Measurements from ENCODE around the gene OPN1SW.

OPN1SW gene

DNA sequence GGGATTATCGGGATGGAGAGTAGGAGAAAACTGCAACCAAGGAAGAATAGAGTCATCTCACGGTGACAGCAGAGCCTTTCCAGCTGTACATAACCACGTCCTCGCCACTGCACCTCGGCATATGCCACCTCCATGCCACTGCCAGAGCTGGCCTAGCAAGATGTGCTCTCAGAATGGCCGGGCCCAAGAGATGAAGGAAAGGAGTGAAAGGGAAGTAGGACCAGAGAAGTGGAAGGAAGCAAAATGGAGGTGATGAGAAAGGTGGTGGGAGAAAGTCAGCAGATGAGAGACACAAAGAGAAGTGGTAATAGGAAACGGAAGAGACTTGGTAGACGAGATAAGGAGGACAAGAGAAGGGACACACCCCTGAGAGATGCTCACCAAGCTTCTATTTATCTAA lies 44.4 kb downstream of the OPN1SW start:
- no peak for DNase-seq

- DNase-seq, result no peak
Observed at GRCh38 chr7:128729494-128729893, 46.1 kb downstream of the OPN1SW start.

- no peak for DNase-seq
Observed at GRCh38 chr7:128728598-128728997, 47.0 kb downstream of the OPN1SW start.

DNA sequence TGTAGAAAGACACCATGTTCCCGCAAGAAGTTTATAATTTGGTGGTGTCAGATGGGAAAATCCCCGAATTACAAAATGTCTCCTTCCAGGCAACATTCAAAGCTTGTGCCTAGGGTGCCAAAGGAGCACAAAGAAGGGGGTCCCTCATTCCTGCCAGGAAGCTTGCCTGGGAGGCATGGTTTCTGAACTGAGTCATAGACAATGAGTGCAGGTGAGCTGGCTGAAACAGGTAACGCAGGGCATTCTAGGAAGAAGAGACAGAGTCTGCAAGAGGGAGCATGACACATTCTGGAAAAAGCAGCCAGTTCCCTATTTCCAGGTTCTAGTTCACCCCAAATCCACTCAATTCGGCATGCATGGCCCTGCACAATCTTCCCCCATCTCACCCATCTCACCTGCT lies 48.4 kb downstream of the OPN1SW start:
- DNase-seq, result no peak

- DNase-seq, result no peak
Observed at GRCh38 chr7:128726737-128727072, 48.9 kb downstream of the OPN1SW start.

DNA sequence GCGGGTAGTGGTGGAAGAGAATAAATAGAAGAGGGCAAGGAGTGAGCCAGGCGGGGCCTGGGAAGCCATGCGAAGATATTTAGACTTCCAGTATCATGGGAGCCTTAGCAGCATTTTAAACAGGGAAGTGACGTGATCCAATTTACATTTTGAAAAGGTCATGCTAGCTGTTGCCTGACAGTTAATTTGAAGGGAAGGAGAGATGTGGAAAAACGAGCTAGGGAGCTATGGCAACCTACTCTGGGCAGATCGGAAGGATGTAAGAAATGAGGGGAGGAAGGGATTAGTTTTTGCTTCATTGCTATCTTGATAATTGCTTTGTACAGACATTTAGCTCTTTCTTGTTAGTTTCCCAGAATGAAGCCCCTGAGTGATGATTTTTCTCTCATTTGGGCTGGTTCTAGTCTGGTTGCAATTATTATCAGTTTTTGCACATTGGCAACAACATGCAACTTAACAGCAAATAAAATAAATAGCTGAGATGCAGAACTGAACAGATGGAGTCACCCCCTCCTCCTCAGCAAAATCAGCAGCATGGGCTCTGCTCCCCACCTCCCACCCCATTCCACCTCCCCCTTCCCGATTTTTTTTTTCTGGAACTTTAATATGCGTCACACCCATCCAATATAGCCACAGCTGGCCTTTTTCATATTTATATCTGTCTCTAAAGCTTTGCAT lies 49.4 kb downstream of the OPN1SW start:
- no peak for DNase-seq

DNA sequence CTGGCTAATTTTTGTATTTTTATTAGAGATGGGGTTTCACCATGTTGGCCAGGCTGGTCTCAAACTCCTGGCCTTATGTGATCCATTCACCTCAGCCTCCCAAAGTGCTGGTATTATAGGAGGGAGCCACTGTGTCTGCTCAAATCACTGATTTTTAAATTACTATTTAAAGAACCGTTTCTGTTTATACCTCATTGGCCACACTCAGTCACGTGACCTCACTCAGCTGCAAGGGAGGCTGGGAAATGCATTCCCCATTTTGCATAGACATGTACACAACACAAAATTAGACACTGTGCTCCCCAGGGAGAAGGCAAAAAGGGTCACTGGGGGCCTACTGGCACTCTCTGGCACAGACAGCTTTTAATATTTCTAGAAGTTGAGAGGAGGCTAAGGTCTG lies 50.1 kb downstream of the OPN1SW start:
- DNase-seq, result no peak

- DNase-seq, result no peak
Observed at GRCh38 chr7:128724743-128725142, 50.9 kb downstream of the OPN1SW start.

Measured in T-helper 9 cell (primary cell).